MM.1S (cell line): Measurements from ENCODE around the gene SON.

Source experiments
- DNase-seq: peaks from one replicate; pipeline ENCODE4 v3.0.0-alpha.2; 2015
- H2AFZ ChIP-seq: fragments of 300-600 bp; sonication (generic); 2 replicates; pipeline ENCODE4 v1.6.0; 2016; ENCODE audit warnings: antibody characterized with exemption, low read length
- H3F3A ChIP-seq: fragments of 300-600 bp; sonication (generic); 2 replicates; pipeline ENCODE4 v1.6.1; 2016; ENCODE audit warnings: mild to moderate bottlenecking, antibody characterized with exemption, low read length, moderate library complexity, mixed read lengths; ENCODE audit not compliant: insufficient read depth
- H3K27ac ChIP-seq: fragments of 300-600 bp; sonication (generic); 2 replicates; pipeline ENCODE4 v1.5.1; 2016; ENCODE audit warnings: mild to moderate bottlenecking, low read length
- H3K27me3 ChIP-seq: fragments of 300-600 bp; sonication (generic); replicated peaks from 2 replicates; pipeline ENCODE4 v1.6.0; 2016; ENCODE audit warnings: low read length; ENCODE audit not compliant: insufficient read depth
- H3K36me3 ChIP-seq: fragments of 300-600 bp; sonication (generic); replicated peaks from 2 replicates; pipeline ENCODE4 v1.6.1; 2016; ENCODE audit warnings: mild to moderate bottlenecking, low read length, mixed read lengths; ENCODE audit not compliant: insufficient read depth
- H3K4me1 ChIP-seq: fragments of 300-600 bp; sonication (generic); 2 replicates; pipeline ENCODE4 v1.6.1; 2016; ENCODE audit warnings: low read length, mixed read lengths
- H3K4me2 ChIP-seq: fragments of 300-600 bp; sonication (generic); 2 replicates; pipeline ENCODE4 v1.6.0; 2016; ENCODE audit warnings: low read depth, low read length
- H3K4me3 ChIP-seq: fragments of 300-600 bp; sonication (generic); 2 replicates; pipeline ENCODE4 v1.5.1; 2016; ENCODE audit warnings: low read length, mixed read lengths
- H3K79me2 ChIP-seq: fragments of 300-600 bp; sonication (generic); 2 replicates; pipeline ENCODE4 v1.6.1; 2016; ENCODE audit warnings: mixed run types, low read length, mixed read lengths
- H3K9ac ChIP-seq: fragments of 300-600 bp; sonication (generic); 2 replicates; pipeline ENCODE4 v1.6.1; 2016; ENCODE audit warnings: low read length, mixed read lengths
- H3K9me2 ChIP-seq: fragments of 300-600 bp; sonication (generic); replicated peaks from 2 replicates; pipeline ENCODE4 v1.6.1; 2016; ENCODE audit warnings: mild to moderate bottlenecking, low read length, mixed read lengths; ENCODE audit not compliant: insufficient read depth
- H3K9me3 ChIP-seq: fragments of 300-600 bp; sonication (generic); replicated peaks from 2 replicates; pipeline ENCODE4 v1.6.1; 2016; ENCODE audit warnings: mild to moderate bottlenecking, low read length, mixed read lengths; ENCODE audit not compliant: insufficient read depth
- H4K20me1 ChIP-seq: fragments of 300-600 bp; sonication (generic); 2 replicates; pipeline ENCODE4 v1.6.1; 2016; ENCODE audit warnings: mild to moderate bottlenecking, low read length, moderate library complexity, mixed read lengths; ENCODE audit not compliant: insufficient read depth
- CTCF ChIP-seq: fragments of 300-600 bp; sonication (generic); IDR thresholded peaks from 2 replicates; pipeline ENCODE4 v1.5.1; 2016; ENCODE audit warnings: antibody characterized with exemption, low read length, mixed read lengths
- EZH2 ChIP-seq: fragments of 300-600 bp; sonication (generic); optimal IDR thresholded peaks from 2 replicates; pipeline ENCODE3; 2017; ENCODE audit warnings: low read depth, mild to moderate bottlenecking, antibody characterized with exemption, low read length, mixed read lengths
- EZH2phosphoT487 ChIP-seq: fragments of 300-600 bp; sonication (generic); IDR thresholded peaks from 2 replicates; pipeline ENCODE4 v1.6.1; 2018; ENCODE audit warnings: antibody characterized with exemption, low read length

SON gene

GRCh38 chr21:33531007-33531406, 11.8 kb upstream of the SON start:
- H3K9ac ChIP-seq, result no peak overlapping the region
- no peaks in the 10 kb centered on the region for H3K27me3 ChIP-seq
- H3K4me3 ChIP-seq, result no peak overlapping the region
- H3F3A ChIP-seq, result no peaks in the 10 kb centered on the region
- no peak overlapping the region for H3K27ac ChIP-seq
- H3K4me1 ChIP-seq, result no peaks in the 10 kb centered on the region
- H3K9me3 ChIP-seq, result no peaks in the 10 kb centered on the region
- TF ChIP-seq EZH2phosphoT487, result no peak
- no peak for TF ChIP-seq EZH2
- TF ChIP-seq CTCF, result no peak
- H4K20me1 ChIP-seq, result no peaks in the 10 kb centered on the region
- H3K79me2 ChIP-seq, result peaks cover 23% of the 10 kb centered on the region
- peaks cover 37% of the 10 kb centered on the region for H3K36me3 ChIP-seq
- DNase-seq, result no peak
- H3K9me2 ChIP-seq, result no peaks in the 10 kb centered on the region
- no peak overlapping the region for H3K4me2 ChIP-seq
- H2AFZ ChIP-seq, result no peak overlapping the region

GRCh38 chr21:33537212-33537611, 5.6 kb upstream of the SON start:
- no peak overlapping the region for H3K9ac ChIP-seq
- no peaks in the 10 kb centered on the region for H3K27me3 ChIP-seq
- no peak overlapping the region for H2AFZ ChIP-seq
- DNase-seq, result no peak
- H3F3A ChIP-seq, result peaks cover 18% of the 10 kb centered on the region
- TF ChIP-seq CTCF (no peak), EZH2 (no peak), EZH2phosphoT487 (no peak)
- no peak overlapping the region for H3K4me3 ChIP-seq
- no peaks in the 10 kb centered on the region for H3K9me3 ChIP-seq
- H3K79me2 ChIP-seq, result peaks cover 69% of the 10 kb centered on the region
- H3K4me2 ChIP-seq, result no peak overlapping the region
- peaks cover 37% of the 10 kb centered on the region for H3K36me3 ChIP-seq
- peaks cover 8% of the 10 kb centered on the region for H3K4me1 ChIP-seq
- no peaks in the 10 kb centered on the region for H4K20me1 ChIP-seq
- H3K27ac ChIP-seq, result no peak overlapping the region
- no peaks in the 10 kb centered on the region for H3K9me2 ChIP-seq

- Histone ChIP-seq H3K9me2 (no peaks in the 10 kb centered on the region), H3K4me2 (no peak overlapping the region), H3K79me2 (peaks cover 79% of the 10 kb centered on the region), H3K4me1 (peaks cover 11% of the 10 kb centered on the region), H4K20me1 (peaks cover 13% of the 10 kb centered on the region), H3F3A (peaks cover 29% of the 10 kb centered on the region), H3K27me3 (no peaks in the 10 kb centered on the region), H3K9ac (no peak overlapping the region), H2AFZ (no peak overlapping the region), H3K27ac (no peak overlapping the region), H3K36me3 (peaks cover 32% of the 10 kb centered on the region), H3K4me3 (no peak overlapping the region), H3K9me3 (no peaks in the 10 kb centered on the region)
- no peak for DNase-seq
- no peak for TF ChIP-seq EZH2phosphoT487
Measured at GRCh38 chr21:33539616-33540015, 3.2 kb upstream of the SON start.

GRCh38 chr21:33540711-33541104, 2.1 kb upstream of the SON start:
- H3K4me3 ChIP-seq, result peak overlapping the region; percentile 83
- no peak overlapping the region; the same call in 1 of the 2 replicates for H3K9ac ChIP-seq
- no peaks in the 10 kb centered on the region for H3K9me2 ChIP-seq
- DNase-seq, result peak; percentile 26
- H3K36me3 ChIP-seq, result peaks cover 28% of the 10 kb centered on the region
- no peaks in the 10 kb centered on the region for H3K27me3 ChIP-seq
- H3F3A ChIP-seq, result peaks cover 29% of the 10 kb centered on the region
- TF ChIP-seq EZH2phosphoT487, result no peak
- no peak for TF ChIP-seq CTCF
- TF ChIP-seq EZH2, result no peak
- H4K20me1 ChIP-seq, result peaks cover 24% of the 10 kb centered on the region
- H3K4me1 ChIP-seq, result peaks cover 19% of the 10 kb centered on the region
- no peak overlapping the region for H2AFZ ChIP-seq
- peaks cover 86% of the 10 kb centered on the region for H3K79me2 ChIP-seq
- no peaks in the 10 kb centered on the region for H3K9me3 ChIP-seq
- H3K4me2 ChIP-seq, result peak overlapping the region; percentile 67
- peak overlapping the region; percentile 96; the same call in 1 of the 2 replicates for H3K27ac ChIP-seq
